Thymus (tissue), 11 donors: ENCODE measurements around the gene ADAMTS9. TPM values are rescaled to one million over a fixed set of nuclear protein-coding genes. Genes with fewer than 3 reads are reported as not detected.

Experiments used
- DNase-seq, 9 donors: peaks; one replicate each; pipeline ENCODE4 v3.0.0-alpha.2; 2013; ENCODE audit warnings: low spot score in 9 of 9, low read depth in 6 of 9, missing footprints in 1 of 9
- H3K27ac ChIP-seq, 2 donors: one replicate each; pipeline ENCODE4 v1.5.1; 2013; ENCODE audit warnings: control low read depth in 1 of 2, low read depth in 1 of 2, low read length in 1 of 2, mild to moderate bottlenecking in 1 of 2, moderate library complexity in 1 of 2
- H3K27me3 ChIP-seq, 2 donors: one replicate each; pipeline ENCODE4 v1.5.1; 2013; ENCODE audit warnings: low read length in 1 of 2; ENCODE audit not compliant: control insufficient read depth in 2 of 2, insufficient read depth in 1 of 2
- H3K36me3 ChIP-seq, 2 donors: one replicate each; pipeline ENCODE4 v1.5.1; 2013; ENCODE audit warnings: low read length in 1 of 2, mild to moderate bottlenecking in 1 of 2, moderate library complexity in 1 of 2; ENCODE audit not compliant: control insufficient read depth in 2 of 2, insufficient read depth in 2 of 2
- H3K4me1 ChIP-seq, 2 donors: one replicate each; pipeline ENCODE4 v1.5.1; 2013; ENCODE audit warnings: low read length in 2 of 2; ENCODE audit not compliant: control insufficient read depth in 2 of 2, insufficient read depth in 2 of 2
- H3K4me3 ChIP-seq, 2 donors: one replicate each; pipeline ENCODE4 v1.5.1; 2013; ENCODE audit warnings: low read length in 2 of 2, control low read depth in 1 of 2, mild to moderate bottlenecking in 1 of 2
- H3K9me3 ChIP-seq, 2 donors: one replicate each; pipeline ENCODE4 v1.5.1; 2013; ENCODE audit warnings: low read length in 1 of 2, mild to moderate bottlenecking in 1 of 2; ENCODE audit not compliant: control insufficient read depth in 2 of 2, insufficient read depth in 1 of 2
- whole genome bisulfite sequencing: extraction: QIAGEN DNeasy Blood & Tissue Kit; methylation state at CpG from one replicate; pipeline ENCODE4 v1.1.7; 2013; 5-methylcytosine and 5-hydroxymethylcytosine counted together
- polyA plus RNA-seq: library from polyadenylated mRNA; stranded (reverse); fragments of 200-250 nt; gene quantifications from one replicate; pipeline ENCODE4 v1.2.3, GENCODE V29; 2013
- total RNA-seq: library from RNA; stranded (reverse); fragments of 120-200 nt; gene quantifications from one replicate; pipeline ENCODE4 v1.2.4, GENCODE V29; 2013
- donor health status: healthy.

The ADAMTS9 gene
- total and polyA plus RNA-seq, 2 donors = 3.7 to 8.0 TPM

GRCh38 chr3:64650715-64651114 lies 37.1 kb downstream of the ADAMTS9 start:
- 95% methylated on average over 1 of the region's 1 CpG for WGBS
- Histone ChIP-seq H3K36me3 (no peaks in the 10 kb centered on the region), H3K4me3 (no peak overlapping the region)

GRCh38 chr3:64650096-64650622 lies 37.6 kb downstream of the ADAMTS9 start:
- Histone ChIP-seq H3K4me1 (no peaks in the 10 kb centered on the region), H3K36me3 (no peaks in the 10 kb centered on the region), H3K4me3 (no peak overlapping the region), H3K27me3 (no peaks in the 10 kb centered on the region), H3K27ac (no peak overlapping the region), H3K9me3 (no peaks in the 10 kb centered on the region)
- no peak for DNase-seq
- 84% methylated on average over 9 of the region's 9 CpGs for WGBS

More at GRCh38 chr3:64650715-64651114, 37.1 kb downstream of the ADAMTS9 start:
- Histone ChIP-seq H3K27me3 (no peaks in the 10 kb centered on the region), H3K4me1 (no peaks in the 10 kb centered on the region), H3K27ac (no peak overlapping the region), H3K9me3 (no peaks in the 10 kb centered on the region)
- no peak for DNase-seq

- no peaks in the 10 kb centered on the region for H3K36me3 ChIP-seq
- WGBS = 89% methylated on average over 11 of the region's 11 CpGs
- H3K4me3 ChIP-seq = no peak overlapping the region
- H3K27me3 ChIP-seq = no peaks in the 10 kb centered on the region
- H3K4me1 ChIP-seq = no peaks in the 10 kb centered on the region
- no peaks in the 10 kb centered on the region for H3K9me3 ChIP-seq
- no peak for DNase-seq
- H3K27ac ChIP-seq = no peak overlapping the region
Measured at GRCh38 chr3:64648927-64649906, 38.6 kb downstream of the ADAMTS9 start.

GRCh38 chr3:64647825-64648224 lies 40.0 kb downstream of the ADAMTS9 start:
- H3K36me3 ChIP-seq = no peaks in the 10 kb centered on the region
- H3K27me3 ChIP-seq = no peaks in the 10 kb centered on the region
- H3K27ac ChIP-seq = no peak overlapping the region
- no peak for DNase-seq
- 93% methylated on average over 7 of the region's 7 CpGs for WGBS
- H3K4me3 ChIP-seq = no peak overlapping the region
- H3K9me3 ChIP-seq = no peaks in the 10 kb centered on the region
- H3K4me1 ChIP-seq = no peaks in the 10 kb centered on the region

GRCh38 chr3:64645243-64645642 lies 42.6 kb downstream of the ADAMTS9 start:
- DNase-seq = no peak
- Histone ChIP-seq H3K27ac (no peak overlapping the region), H3K4me1 (no peaks in the 10 kb centered on the region), H3K27me3 (no peaks in the 10 kb centered on the region), H3K9me3 (no peaks in the 10 kb centered on the region), H3K36me3 (no peaks in the 10 kb centered on the region), H3K4me3 (no peak overlapping the region)

GRCh38 chr3:64644483-64644882 lies 43.3 kb downstream of the ADAMTS9 start:
- no peak overlapping the region for H3K4me3 ChIP-seq
- WGBS = 93% methylated on average over 3 of the region's 3 CpGs

GRCh38 chr3:64642327-64643151 lies 45.3 kb downstream of the ADAMTS9 start:
- WGBS = 88% methylated on average over 18 of the region's 18 CpGs
- no peak for DNase-seq

More at GRCh38 chr3:64644483-64644882, 43.3 kb downstream of the ADAMTS9 start:
- no peaks in the 10 kb centered on the region for H3K4me1 ChIP-seq
- no peaks in the 10 kb centered on the region for H3K27me3 ChIP-seq
- no peak overlapping the region for H3K27ac ChIP-seq
- no peak for DNase-seq
- no peaks in the 10 kb centered on the region for H3K36me3 ChIP-seq
- no peaks in the 10 kb centered on the region for H3K9me3 ChIP-seq

GRCh38 chr3:64638981-64639481 lies 48.8 kb downstream of the ADAMTS9 start:
- no peak for DNase-seq
- no peak overlapping the region for H3K4me3 ChIP-seq
- H3K36me3 ChIP-seq = no peaks in the 10 kb centered on the region
- no peaks in the 10 kb centered on the region for H3K27me3 ChIP-seq
- no peaks in the 10 kb centered on the region for H3K9me3 ChIP-seq
- H3K4me1 ChIP-seq = no peaks in the 10 kb centered on the region
- H3K27ac ChIP-seq = no peak overlapping the region
- 85% methylated on average over 3 of the region's 3 CpGs for WGBS

More at GRCh38 chr3:64642327-64643151, 45.3 kb downstream of the ADAMTS9 start:
- no peak overlapping the region for H3K4me3 ChIP-seq
- no peaks in the 10 kb centered on the region for H3K36me3 ChIP-seq
- no peaks in the 10 kb centered on the region for H3K9me3 ChIP-seq
- H3K27me3 ChIP-seq = no peaks in the 10 kb centered on the region
- H3K27ac ChIP-seq = no peak overlapping the region
- no peaks in the 10 kb centered on the region for H3K4me1 ChIP-seq
